Esophagus muscularis mucosa (tissue), 4 donors: ENCODE measurements around the gene CLRN3. TPM values are rescaled to one million over a fixed set of nuclear protein-coding genes. Genes with fewer than 3 reads are reported as not detected.

ENCODE experiments used
- DNase-seq: peaks from one replicate; pipeline ENCODE4 v3.0.0-alpha.2; 2017; ENCODE audit errors: extremely low spot score
- H3K27ac ChIP-seq, 4 donors: fragments of 200-600 bp; sonication (generic); replicated peaks in 1 of 4; 1 replicate in 3 of 4; 2 replicates in 1 of 4; pipeline ENCODE4 v1.5.1; 2016 to 2019; ENCODE audit warnings: mild to moderate bottlenecking in 1 of 4
- H3K27me3 ChIP-seq, 4 donors: fragments of 200-600 bp; sonication (generic); one replicate each; pipeline versions ENCODE4 v1.5.1 to v1.6.0; 2016 to 2019
- H3K36me3 ChIP-seq, 4 donors: fragments of 200-600 bp; sonication (generic); one replicate each; pipeline ENCODE4 v1.5.1; 2016 to 2019
- H3K4me1 ChIP-seq, 4 donors: fragments of 200-600 bp; sonication (generic); one replicate each; pipeline ENCODE4 v1.5.1; 2016 to 2019
- H3K4me3 ChIP-seq, 4 donors: fragments of 200-600 bp; sonication (generic); 1 replicate in 2 of 4; 2 replicates in 2 of 4; pipeline ENCODE4 v1.5.1; 2016 to 2019; ENCODE audit warnings: mild to moderate bottlenecking in 4 of 4, moderate library complexity in 1 of 4
- H3K9me3 ChIP-seq, 4 donors: fragments of 200-600 bp; sonication (generic); 1 replicate in 3 of 4; 2 replicates in 1 of 4; pipeline ENCODE4 v1.5.1; 2016 to 2019
- CTCF ChIP-seq, 3 experiments: fragments of 200-600 bp in 2 of 3; fragments of 450-650 bp in 1 of 3; sonication (generic) in 2 of 3; IDR thresholded peaks; one replicate each; pipeline ENCODE4 v1.5.1; 2017 to 2019; ENCODE audit warnings: antibody characterized with exemption in 3 of 3, mild to moderate bottlenecking in 2 of 3, moderate library complexity in 1 of 3
- EP300 ChIP-seq: sonication (generic); formaldehyde crosslinking; IDR thresholded peaks from one replicate; pipeline ENCODE4 v1.6.1; 2017; ENCODE audit warnings: antibody characterized with exemption
- POLR2A ChIP-seq: fragments of 450-650 bp; IDR thresholded peaks from one replicate; pipeline ENCODE4 v1.6.1; 2017; ENCODE audit warnings: antibody characterized with exemption, moderate library complexity, mild to moderate bottlenecking, low read depth
- POLR2AphosphoS5 ChIP-seq, 2 donors: sonication (generic); formaldehyde crosslinking; IDR thresholded peaks; one replicate each; pipeline ENCODE4 v1.6.1; 2017; ENCODE audit warnings: antibody characterized with exemption in 2 of 2
- WGBS: methylation state at CpG from one replicate; pipeline ENCODE4 v1.1.5; 2018; 5-methylcytosine and 5-hydroxymethylcytosine counted together
- intact Hi-C: fragments of 100-400 bp; cut with DNase I; formaldehyde crosslinking; loops from one replicate; pipeline ENCODE4 v1.15.1; 2023
- total RNA-seq, 4 donors: library from RNA; depleted of rRNA; stranded (reverse); fragments of >200 nt; gene quantifications; one replicate each; pipeline versions ENCODE4 v1.1.0 to v1.2.1, GENCODE V29; 2016

Gene CLRN3
- total RNA-seq, 4 donors from 2014 or later: not detected

- intact Hi-C loops: no loop called here
- Histone ChIP-seq H3K4me1 (no peaks in the 10 kb centered on the region), H3K36me3 (no peaks in the 10 kb centered on the region), H3K9me3 (peaks cover 0 to 14% (median 4%) of the 10 kb centered on the region in 4 donors), H3K27ac (no peak overlapping the region), H3K27me3 (no peaks in the 10 kb centered on the region), H3K4me3 (no peak overlapping the region)
- 96% methylated on average over 6 of the region's 6 CpGs for WGBS
- TF ChIP-seq POLR2A (no peak), POLR2AphosphoS5 (IDR thresholded peaks at IDR 0.05) (no peak), EP300 (no peak), CTCF (IDR thresholded peaks at IDR 0.05) (no peak)
- DNase-seq: no peak
Observed at GRCh38 chr10:127863231-127863825, 29.4 kb downstream of the CLRN3 start.

- Histone ChIP-seq H3K27ac (no peak overlapping the region), H3K36me3 (no peaks in the 10 kb centered on the region), H3K27me3 (no peaks in the 10 kb centered on the region), H3K9me3 (peaks cover 0 to 14% (median 4%) of the 10 kb centered on the region in 4 donors), H3K4me3 (no peak overlapping the region), H3K4me1 (no peaks in the 10 kb centered on the region)
- no peak for TF ChIP-seq POLR2A
- no peak for TF ChIP-seq EP300
- DNase-seq: no peak
- 94% methylated on average over 6 of the region's 6 CpGs for WGBS
- intact Hi-C loops: no loop called here
Observed at GRCh38 chr10:127860592-127860991, 32.1 kb downstream of the CLRN3 start.

- Histone ChIP-seq H3K27me3 (peaks cover 0 to 18% (median 0%) of the 10 kb centered on the region in 4 donors), H3K4me3 (no peak overlapping the region), H3K9me3 (no peaks in the 10 kb centered on the region), H3K27ac (no peak overlapping the region), H3K36me3 (no peaks in the 10 kb centered on the region), H3K4me1 (peaks cover 0 to 7% (median 3%) of the 10 kb centered on the region in 4 donors)
- TF ChIP-seq EP300 (no peak), POLR2A (no peak), POLR2AphosphoS5 (IDR thresholded peaks at IDR 0.05) (no peak), CTCF (IDR thresholded peaks at IDR 0.05) (no peak)
- DNase-seq: no peak
- 89% methylated on average over 9 of the region's 10 CpGs for WGBS
- intact Hi-C loops: no loop called here
Observed at GRCh38 chr10:127855976-127856375, 36.8 kb downstream of the CLRN3 start.

GRCh38 chr10:127855591-127855881 is 37.2 kb downstream of the CLRN3 start:
- no peak for TF ChIP-seq POLR2A
- no peak for TF ChIP-seq EP300
- TF ChIP-seq POLR2AphosphoS5 (IDR thresholded peaks at IDR 0.05): no peak
- TF ChIP-seq CTCF (IDR thresholded peaks at IDR 0.05): no peak
- intact Hi-C loops: no loop called here

GRCh38 chr10:127854769-127855590 is 37.8 kb downstream of the CLRN3 start:
- no peak for DNase-seq
- no peak overlapping the region for H3K4me3 ChIP-seq
- H3K9me3 ChIP-seq: no peaks in the 10 kb centered on the region
- no peaks in the 10 kb centered on the region for H3K36me3 ChIP-seq
- H3K27me3 ChIP-seq: peaks cover 0 to 18% (median 0%) of the 10 kb centered on the region in 4 donors
- no peak overlapping the region for H3K27ac ChIP-seq
- intact Hi-C loops: loop anchor here (5.0 kb wide), 2 partner anchors 138 to 1873 kb away; no protein-coding TSS in a partner anchor
- TF ChIP-seq POLR2AphosphoS5 (IDR thresholded peaks at IDR 0.05): no peak
- no peak for TF ChIP-seq CTCF (IDR thresholded peaks at IDR 0.05)
- TF ChIP-seq EP300: no peak
- no peak for TF ChIP-seq POLR2A
- 84% methylated on average over 8 of the region's 15 CpGs for WGBS
- peaks cover 0 to 7% (median 3%) of the 10 kb centered on the region in 4 donors for H3K4me1 ChIP-seq

More at GRCh38 chr10:127855591-127855881, 37.2 kb downstream of the CLRN3 start:
- Histone ChIP-seq H3K36me3 (no peaks in the 10 kb centered on the region), H3K4me1 (peaks cover 0 to 7% (median 3%) of the 10 kb centered on the region in 4 donors), H3K27me3 (peaks cover 0 to 18% (median 0%) of the 10 kb centered on the region in 4 donors), H3K9me3 (no peaks in the 10 kb centered on the region), H3K27ac (no peak overlapping the region), H3K4me3 (no peak overlapping the region)
- 77% methylated on average over 2 of the region's 2 CpGs for WGBS
- DNase-seq: no peak
